Central memory CD8-positive, alpha-beta T cell (primary cell): Measurements from ENCODE around the gene NCKIPSD.
A peak's percentile ranks its signal among the peaks of the same experiment; 100 is the strongest.

Experiments used
- ATAC-seq: fragments of 150-1000 bp; cut with Tn5 transposase; replicated peaks from 2 replicates; pipeline ENCODE4 v1.10.0; 2022; ENCODE audit warnings: mild to moderate bottlenecking, moderate FRiP score, moderate number of reproducible peaks; ENCODE audit not compliant: poor library complexity, severe bottlenecking; ENCODE audit errors: extremely low read depth
- DNase-seq, 2 donors: peaks; one replicate each; pipeline ENCODE4 v3.0.0; 2021; ENCODE audit warnings: low spot score in 2 of 2
- H3K27ac Mint-ChIP-seq: one replicate; pipeline ENCODE4 v1.8.0; 2022; ENCODE audit warnings: low read depth, mild to moderate bottlenecking, moderate library complexity, mixed read lengths
- H3K27me3 Mint-ChIP-seq: one replicate; pipeline ENCODE4 v1.8.0; 2022; ENCODE audit warnings: mixed read lengths
- H3K36me3 Mint-ChIP-seq: one replicate; pipeline ENCODE4 v1.8.0; 2022; ENCODE audit warnings: mild to moderate bottlenecking, moderate library complexity, mixed read lengths; ENCODE audit not compliant: insufficient read depth
- H3K4me1 Mint-ChIP-seq: one replicate; pipeline ENCODE4 v1.8.0; 2022; ENCODE audit warnings: mixed read lengths
- H3K4me3 Mint-ChIP-seq: one replicate; pipeline ENCODE4 v1.8.0; 2022; ENCODE audit warnings: mild to moderate bottlenecking, moderate library complexity, mixed read lengths
- H3K9me3 Mint-ChIP-seq: one replicate; pipeline ENCODE4 v1.8.0; 2022; ENCODE audit warnings: mixed read lengths

Gene NCKIPSD

DNA sequence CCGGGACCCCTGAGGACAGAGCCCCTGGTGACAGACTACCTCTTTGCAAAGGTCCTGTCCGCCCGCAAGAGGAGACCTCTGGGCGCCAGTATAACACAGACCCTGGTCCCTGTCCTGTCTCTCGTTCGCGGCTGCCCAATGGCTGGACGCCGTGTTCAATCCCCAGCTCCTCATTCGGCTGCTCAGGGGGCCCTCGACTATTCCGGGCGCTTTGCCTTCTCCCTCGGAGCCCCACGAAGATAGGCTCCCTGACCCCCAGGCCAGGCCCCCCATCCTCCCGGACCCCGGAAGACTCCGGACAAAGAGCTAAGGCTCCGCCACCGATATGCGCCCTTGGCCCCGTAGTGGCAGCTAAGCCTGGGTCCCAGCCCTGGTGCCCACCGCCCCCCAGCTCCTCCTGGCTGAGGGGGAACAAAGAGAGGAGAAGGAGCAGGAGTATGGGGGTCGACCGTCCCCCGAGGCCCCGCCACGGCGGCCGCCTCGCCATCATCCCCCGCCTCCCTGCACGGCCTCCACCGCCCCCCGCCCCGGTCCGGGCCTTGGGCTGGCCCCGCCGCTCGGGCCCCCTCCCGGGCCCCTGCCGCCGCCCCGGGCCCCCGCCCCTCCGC, 23.5 kb downstream of the NCKIPSD start:
- no peaks in the 10 kb centered on the region for H3K9me3 Mint-ChIP-seq
- ATAC-seq (no peak), DNase-seq (no peak)
- H3K4me1 Mint-ChIP-seq, result peaks cover 17% of the 10 kb centered on the region
- peak overlapping the region; percentile 80 for H3K27ac Mint-ChIP-seq
- peak overlapping the region; percentile 80 for H3K4me3 Mint-ChIP-seq
- peaks cover 15% of the 10 kb centered on the region for H3K36me3 Mint-ChIP-seq
- peaks cover 14% of the 10 kb centered on the region for H3K27me3 Mint-ChIP-seq

DNA sequence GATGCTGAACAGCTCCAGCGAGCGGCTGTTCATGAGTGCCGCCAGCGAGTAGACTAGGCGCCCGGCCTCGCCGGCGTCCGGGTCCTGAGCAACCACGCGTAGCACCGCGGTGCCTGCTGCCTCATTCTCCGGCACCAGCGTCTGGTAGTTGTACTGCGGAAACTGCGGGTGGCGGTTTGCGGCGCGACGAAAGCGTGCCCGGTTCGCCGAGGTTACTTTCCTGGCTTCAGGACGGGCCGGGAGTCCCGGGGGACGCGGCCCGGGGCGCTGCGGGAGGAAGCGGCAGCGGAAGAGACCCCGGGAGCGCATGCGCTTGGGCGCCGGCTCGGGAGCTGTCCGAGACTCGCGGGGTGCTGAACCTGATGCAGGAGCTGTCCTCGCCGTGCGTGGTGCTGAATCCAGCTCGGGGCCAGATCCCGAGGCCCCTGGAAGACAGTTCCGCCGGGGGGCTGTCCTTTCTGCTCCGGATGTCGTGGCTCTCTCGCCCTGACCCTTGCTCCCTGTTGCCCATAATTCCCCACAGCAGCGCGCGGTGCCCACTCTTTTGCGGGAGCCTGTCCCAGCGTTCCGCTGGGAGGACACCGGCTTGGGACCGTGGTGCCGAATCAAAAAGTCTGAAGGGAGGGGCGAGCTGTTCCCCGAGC, 24.1 kb downstream of the NCKIPSD start:
- Mint-ChIP-seq H3K27me3 (peaks cover 14% of the 10 kb centered on the region), H3K4me1 (peaks cover 17% of the 10 kb centered on the region), H3K9me3 (no peaks in the 10 kb centered on the region), H3K4me3 (peak overlapping the region; percentile 55), H3K27ac (peak overlapping the region; percentile 80), H3K36me3 (peaks cover 15% of the 10 kb centered on the region)
- peak; percentile 59 to 83 for DNase-seq
- peak; percentile 13 for ATAC-seq

DNA sequence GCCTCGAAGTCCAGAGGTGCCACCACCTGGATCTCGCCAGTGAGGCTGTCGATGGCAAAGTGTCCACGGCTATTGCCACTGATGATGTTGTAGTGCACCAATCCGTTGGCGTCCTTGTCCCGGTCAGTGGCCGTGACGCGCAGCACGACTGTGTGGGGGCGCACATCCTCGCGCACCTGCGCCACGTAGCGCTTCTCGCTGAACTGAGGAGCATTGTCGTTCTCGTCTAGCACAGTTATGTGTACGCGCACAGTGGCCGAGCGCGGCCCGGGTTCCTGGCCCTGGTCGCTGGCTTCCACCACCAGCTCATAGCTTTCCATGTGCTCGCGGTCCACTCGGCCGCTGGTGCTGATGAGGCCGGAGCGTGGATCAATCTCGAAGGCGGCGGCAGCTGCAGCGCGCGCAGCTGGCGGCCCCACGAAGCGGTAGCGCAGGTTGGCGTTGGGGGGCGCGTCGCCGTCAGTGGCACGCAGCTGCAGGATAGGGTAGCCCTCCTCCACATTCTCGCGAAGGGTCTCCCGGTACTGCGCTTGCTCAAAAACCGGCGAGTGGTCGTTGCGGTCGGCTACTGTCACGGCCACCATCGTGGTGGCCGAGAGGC, 24.8 kb downstream of the NCKIPSD start:
- H3K27me3 Mint-ChIP-seq, result peaks cover 14% of the 10 kb centered on the region
- no peak overlapping the region for H3K27ac Mint-ChIP-seq
- H3K36me3 Mint-ChIP-seq, result peaks cover 17% of the 10 kb centered on the region
- ATAC-seq (no peak), DNase-seq (no peak)
- peaks cover 17% of the 10 kb centered on the region for H3K4me1 Mint-ChIP-seq
- no peaks in the 10 kb centered on the region for H3K9me3 Mint-ChIP-seq
- H3K4me3 Mint-ChIP-seq, result no peak overlapping the region

DNA sequence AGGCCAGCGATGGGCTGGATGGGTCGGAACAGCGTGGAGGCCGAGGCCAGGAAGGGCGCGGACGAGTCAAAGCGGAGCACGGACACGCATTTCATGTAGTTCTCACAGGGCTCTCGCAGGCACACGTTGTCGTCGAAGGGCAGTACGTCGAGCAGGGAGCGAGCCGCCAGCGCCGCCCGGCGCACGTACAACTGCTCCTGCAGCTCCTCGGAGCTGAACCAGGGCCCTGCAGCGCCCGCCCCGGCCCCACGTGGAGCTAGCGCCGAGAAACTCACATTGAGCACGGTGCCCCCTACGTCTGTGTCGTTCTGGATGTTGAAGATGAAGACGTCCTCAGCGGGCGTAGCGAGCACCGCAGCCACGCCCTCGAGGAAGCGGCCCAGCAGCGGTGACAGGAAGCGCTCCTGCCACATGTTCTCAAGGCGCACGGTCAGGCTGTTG, 28.9 kb downstream of the NCKIPSD start:
- Mint-ChIP-seq H3K27ac (no peak overlapping the region), H3K36me3 (peaks cover 12% of the 10 kb centered on the region), H3K4me3 (peak overlapping the region; percentile 79), H3K4me1 (no peaks in the 10 kb centered on the region), H3K27me3 (no peaks in the 10 kb centered on the region), H3K9me3 (no peaks in the 10 kb centered on the region)
- DNase-seq (peak in 1 of 2 donors; percentile 36), ATAC-seq (no peak)

DNA sequence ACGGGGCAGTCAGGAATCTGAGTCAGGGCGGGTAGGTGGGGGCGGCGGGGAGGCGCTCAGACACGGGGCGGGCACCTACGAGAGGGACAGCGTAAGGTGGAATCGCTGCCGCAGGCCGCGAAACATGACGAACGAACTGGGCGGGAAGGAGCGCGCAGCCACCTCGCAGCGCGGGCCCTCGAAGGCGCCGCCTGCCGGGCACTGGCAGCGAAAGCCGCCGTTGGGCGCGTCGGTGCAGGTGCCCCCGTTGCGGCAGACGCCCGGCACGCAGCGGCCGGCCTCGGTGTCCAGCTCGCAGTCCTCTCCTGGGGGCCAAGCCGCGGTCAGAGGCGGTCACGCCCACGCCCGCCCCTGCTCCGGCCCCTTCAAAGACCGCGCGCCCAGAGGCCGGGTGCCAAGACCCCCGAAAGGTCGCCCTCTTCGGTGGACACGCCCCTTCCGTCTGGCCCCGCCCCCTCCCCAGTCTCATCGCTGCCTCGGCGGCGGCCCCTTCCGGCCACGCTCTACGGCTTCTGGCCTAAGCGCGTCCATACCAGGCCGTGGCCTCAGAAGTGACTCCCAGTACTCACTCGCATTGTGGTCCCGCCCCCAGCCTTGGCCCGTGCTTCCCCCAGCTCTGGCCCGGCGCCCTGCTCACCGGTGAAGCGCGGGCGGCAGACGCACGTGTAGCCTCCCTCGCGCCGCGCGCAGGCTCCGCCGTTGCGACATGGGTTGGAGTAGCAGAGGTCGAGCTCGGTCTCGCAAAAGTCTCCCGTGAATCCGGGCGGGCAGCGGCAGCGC, 29.5 kb downstream of the NCKIPSD start:
- Mint-ChIP-seq H3K9me3 (no peaks in the 10 kb centered on the region), H3K4me1 (no peaks in the 10 kb centered on the region), H3K27me3 (no peaks in the 10 kb centered on the region), H3K4me3 (peak overlapping the region; percentile 79), H3K27ac (peak overlapping the region; percentile 69), H3K36me3 (peaks cover 10% of the 10 kb centered on the region)
- DNase-seq (peak; percentile 77 to 84), ATAC-seq (peak; percentile 80)

DNA sequence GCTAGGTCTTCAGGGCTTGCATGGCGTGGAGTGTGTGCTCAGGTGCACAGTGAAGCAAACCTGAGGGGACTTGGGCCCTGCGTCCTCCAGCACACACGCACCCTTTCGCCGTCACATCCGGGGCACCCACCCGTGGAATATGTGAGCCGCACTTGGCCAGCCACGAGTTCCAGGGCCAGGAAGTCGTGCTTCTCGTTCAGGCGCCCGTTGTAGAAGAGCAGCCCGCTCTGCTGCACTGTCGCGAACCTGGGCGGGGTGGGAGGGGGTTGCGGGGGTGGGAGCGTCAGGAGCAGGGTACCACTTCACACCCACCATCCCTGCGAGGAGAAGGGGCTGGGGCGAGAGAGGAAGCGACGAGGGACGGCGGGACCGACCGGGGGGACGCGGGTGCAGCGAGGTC, 30.1 kb downstream of the NCKIPSD start:
- Mint-ChIP-seq H3K9me3 (no peaks in the 10 kb centered on the region), H3K36me3 (peaks cover 8% of the 10 kb centered on the region), H3K27me3 (no peaks in the 10 kb centered on the region), H3K4me3 (peak overlapping the region; percentile 79), H3K4me1 (no peaks in the 10 kb centered on the region), H3K27ac (peak overlapping the region; percentile 69)
- DNase-seq (peak in 1 of 2 donors; percentile 31), ATAC-seq (peak; percentile 54)

DNA sequence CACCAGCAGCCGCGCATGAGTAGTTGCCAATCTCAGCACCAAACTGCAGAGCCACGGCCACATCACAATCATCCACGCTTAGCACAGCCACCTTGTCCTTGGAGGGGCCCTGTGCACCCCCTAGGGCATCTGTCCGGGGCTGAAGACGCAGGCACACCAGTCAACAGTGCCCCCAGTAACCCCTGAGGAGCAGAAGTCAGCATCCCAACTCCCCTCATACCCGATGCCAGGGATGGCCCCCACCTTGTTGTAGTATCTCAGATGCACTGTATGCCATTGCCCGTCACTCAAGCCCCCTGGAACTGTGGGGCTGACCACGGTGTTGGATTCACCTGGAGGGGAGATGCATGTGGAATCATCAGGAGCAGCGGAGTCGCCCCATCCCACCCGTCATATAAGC, 30.7 kb downstream of the NCKIPSD start:
- H3K9me3 Mint-ChIP-seq, result no peaks in the 10 kb centered on the region
- ATAC-seq (no peak), DNase-seq (no peak)
- no peaks in the 10 kb centered on the region for H3K27me3 Mint-ChIP-seq
- peak overlapping the region; percentile 79 for H3K4me3 Mint-ChIP-seq
- no peaks in the 10 kb centered on the region for H3K4me1 Mint-ChIP-seq
- H3K36me3 Mint-ChIP-seq, result peaks cover 5% of the 10 kb centered on the region
- H3K27ac Mint-ChIP-seq, result peak overlapping the region; percentile 69

DNA sequence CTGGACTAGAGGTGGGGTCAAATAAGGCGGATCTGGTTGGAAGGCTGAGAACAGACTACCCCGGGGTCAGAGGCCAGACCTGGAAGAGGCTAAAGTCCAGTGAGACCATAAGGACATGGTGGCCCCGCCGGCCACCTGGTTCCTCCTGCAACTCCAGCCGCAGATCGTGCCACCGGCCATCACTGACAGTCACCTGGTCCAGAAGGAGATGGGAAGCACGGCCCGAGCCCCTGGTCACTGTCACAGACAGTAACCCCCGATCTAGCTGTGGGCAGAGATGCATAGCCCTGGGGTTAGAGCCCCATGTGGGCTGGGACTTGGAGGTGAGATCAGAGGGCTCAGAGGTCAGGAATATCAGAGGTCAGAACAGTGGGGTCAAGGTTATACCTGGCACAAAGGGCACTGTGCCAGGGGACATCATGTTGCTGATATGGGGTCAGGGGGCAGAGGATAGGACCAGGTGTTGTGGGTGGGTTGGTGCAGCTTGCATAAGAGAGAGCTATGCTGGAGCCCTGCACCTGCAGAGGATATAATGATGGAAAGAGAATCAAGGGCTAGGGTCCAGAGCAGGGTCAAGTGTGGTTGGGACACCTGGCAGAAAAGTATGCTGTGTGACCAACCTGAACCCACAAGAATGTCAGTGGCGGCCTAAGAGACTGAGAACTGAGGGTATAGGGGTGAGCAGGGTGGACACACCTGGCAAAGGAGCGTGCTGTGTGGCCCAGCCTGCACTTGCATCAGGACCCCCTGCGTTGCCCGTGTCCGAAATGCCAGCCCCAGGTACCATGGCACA, 32.6 kb downstream of the NCKIPSD start:
- H3K27me3 Mint-ChIP-seq, result no peaks in the 10 kb centered on the region
- no peak for DNase-seq

DNA sequence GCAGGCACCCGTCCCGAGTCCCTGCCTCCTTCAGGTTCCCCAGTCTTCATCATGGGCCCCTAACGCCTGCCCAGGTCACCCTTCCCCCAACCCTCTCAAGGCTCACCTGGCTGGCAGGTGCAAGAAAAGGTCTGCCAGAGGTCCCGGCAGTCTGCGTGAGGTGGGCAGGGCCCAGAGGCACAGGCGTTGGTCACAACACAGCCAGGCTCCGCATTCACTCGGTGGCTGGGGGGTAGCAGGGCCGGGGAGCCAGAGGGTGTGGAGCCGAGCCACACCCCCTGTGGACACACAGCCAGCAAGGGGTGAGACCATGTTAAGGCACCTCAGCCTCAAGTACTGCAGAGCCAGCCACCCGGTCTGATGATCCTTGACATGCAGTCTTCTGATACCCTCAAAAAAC, 33.9 kb downstream of the NCKIPSD start:
- DNase-seq (no peak), ATAC-seq (no peak)
- H3K9me3 Mint-ChIP-seq, result no peaks in the 10 kb centered on the region
- no peak overlapping the region for H3K4me3 Mint-ChIP-seq
- no peaks in the 10 kb centered on the region for H3K4me1 Mint-ChIP-seq
- H3K36me3 Mint-ChIP-seq, result peaks cover 5% of the 10 kb centered on the region
- no peak overlapping the region for H3K27ac Mint-ChIP-seq
- H3K27me3 Mint-ChIP-seq, result no peaks in the 10 kb centered on the region

More for the DNA sequence above, 32.6 kb downstream of the NCKIPSD start:
- Mint-ChIP-seq H3K4me1 (no peaks in the 10 kb centered on the region), H3K36me3 (peaks cover 5% of the 10 kb centered on the region), H3K9me3 (no peaks in the 10 kb centered on the region), H3K27ac (no peak overlapping the region), H3K4me3 (no peak overlapping the region)
- no peak for ATAC-seq

DNA sequence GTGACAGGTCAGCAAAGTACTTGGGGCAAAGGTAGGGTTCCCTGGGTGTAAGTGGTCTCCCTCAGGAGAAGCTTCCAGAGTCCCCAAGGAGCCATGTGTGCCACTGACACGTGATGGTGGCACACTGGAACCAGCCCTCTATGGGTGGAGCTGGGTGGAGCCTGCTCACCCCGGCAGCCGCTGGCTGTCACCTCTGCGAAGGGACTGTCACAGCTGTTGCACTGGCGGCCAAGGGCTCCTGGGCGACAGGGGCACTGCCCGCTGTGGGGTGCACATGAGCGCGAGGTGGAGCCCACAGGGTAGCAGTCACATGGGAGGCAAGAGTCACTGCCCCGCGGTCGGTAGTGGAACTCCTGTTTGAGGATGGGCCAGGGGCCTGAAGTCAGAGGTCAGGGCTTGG, 35.0 kb downstream of the NCKIPSD start:
- no peak for ATAC-seq
- Mint-ChIP-seq H3K4me1 (no peaks in the 10 kb centered on the region), H3K27me3 (no peaks in the 10 kb centered on the region), H3K9me3 (no peaks in the 10 kb centered on the region), H3K4me3 (no peak overlapping the region), H3K36me3 (peaks cover 3% of the 10 kb centered on the region), H3K27ac (no peak overlapping the region)
- DNase-seq, result no peak

DNA sequence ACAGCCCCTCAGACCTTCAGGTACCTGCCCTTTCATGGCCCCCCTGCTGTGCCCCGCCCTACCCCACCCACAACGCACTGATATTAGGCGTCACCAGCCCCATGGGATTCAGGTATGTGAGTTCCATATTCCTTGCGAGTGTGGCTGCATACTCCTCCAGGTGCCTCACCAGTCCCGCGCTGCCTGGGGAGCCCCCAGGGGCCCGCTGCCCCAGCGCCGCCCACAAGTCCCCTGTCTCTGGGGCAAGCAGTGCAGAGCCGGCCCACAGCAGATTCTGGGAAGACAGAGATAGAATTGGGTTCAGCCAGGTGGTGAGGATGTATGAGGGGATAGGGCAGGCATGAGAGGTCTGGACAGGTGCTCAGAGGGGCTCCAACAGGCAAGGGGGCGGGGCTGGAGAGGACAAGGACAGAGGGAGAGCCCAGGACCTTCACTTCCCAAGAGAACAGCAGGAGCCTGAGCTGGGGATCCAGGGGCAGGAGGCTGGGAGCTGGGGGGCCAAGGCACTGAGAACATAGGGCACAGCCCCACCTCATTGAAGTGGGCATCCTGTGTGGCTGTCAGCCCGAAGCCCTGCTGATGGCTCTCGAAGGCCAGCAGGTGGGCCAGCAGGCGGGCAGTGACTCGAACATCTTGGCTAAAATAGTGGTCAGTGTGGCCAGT, 37.4 kb downstream of the NCKIPSD start:
- Mint-ChIP-seq H3K9me3 (no peaks in the 10 kb centered on the region), H3K4me1 (no peaks in the 10 kb centered on the region), H3K4me3 (no peak overlapping the region), H3K36me3 (no peaks in the 10 kb centered on the region), H3K27me3 (no peaks in the 10 kb centered on the region), H3K27ac (no peak overlapping the region)
- DNase-seq (no peak), ATAC-seq (no peak)

DNA sequence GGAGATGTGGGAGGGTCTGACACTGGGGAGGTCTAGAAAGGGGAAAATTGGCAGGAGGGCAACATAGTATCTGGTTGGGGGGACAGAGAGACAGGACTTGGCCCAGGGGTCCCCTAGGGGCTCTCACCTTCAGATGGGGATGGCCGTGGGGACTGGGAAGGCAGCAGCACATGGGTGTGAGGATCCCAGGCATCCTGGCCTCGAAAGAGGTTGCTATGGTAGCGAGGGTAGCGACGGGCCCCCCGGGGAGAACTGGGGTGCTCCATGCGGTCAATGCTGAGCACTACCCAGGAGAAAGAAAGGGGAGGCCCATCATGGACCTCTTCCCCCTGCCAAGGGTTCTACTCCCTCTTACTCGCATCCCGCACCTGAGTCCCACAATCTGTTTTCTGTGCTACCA, 38.0 kb downstream of the NCKIPSD start:
- DNase-seq (no peak), ATAC-seq (no peak)
- H3K27ac Mint-ChIP-seq, result no peak overlapping the region
- no peaks in the 10 kb centered on the region for H3K27me3 Mint-ChIP-seq
- no peak overlapping the region for H3K4me3 Mint-ChIP-seq
- H3K9me3 Mint-ChIP-seq, result no peaks in the 10 kb centered on the region
- H3K4me1 Mint-ChIP-seq, result no peaks in the 10 kb centered on the region
- H3K36me3 Mint-ChIP-seq, result no peaks in the 10 kb centered on the region
